NCI-H2107 (cell line): ENCODE measurements around the gene RHOU.
"Not testable (repeated sequence)": the region's sequence is repeated elsewhere in the genome, so short reads cannot be mapped to it uniquely, and the experiment has no call there.

Experiments used
- DNase-seq: peaks from one replicate; lab custom pipeline; 2025; lab: John Stamatoyannopoulos, UW

The RHOU gene

DNA sequence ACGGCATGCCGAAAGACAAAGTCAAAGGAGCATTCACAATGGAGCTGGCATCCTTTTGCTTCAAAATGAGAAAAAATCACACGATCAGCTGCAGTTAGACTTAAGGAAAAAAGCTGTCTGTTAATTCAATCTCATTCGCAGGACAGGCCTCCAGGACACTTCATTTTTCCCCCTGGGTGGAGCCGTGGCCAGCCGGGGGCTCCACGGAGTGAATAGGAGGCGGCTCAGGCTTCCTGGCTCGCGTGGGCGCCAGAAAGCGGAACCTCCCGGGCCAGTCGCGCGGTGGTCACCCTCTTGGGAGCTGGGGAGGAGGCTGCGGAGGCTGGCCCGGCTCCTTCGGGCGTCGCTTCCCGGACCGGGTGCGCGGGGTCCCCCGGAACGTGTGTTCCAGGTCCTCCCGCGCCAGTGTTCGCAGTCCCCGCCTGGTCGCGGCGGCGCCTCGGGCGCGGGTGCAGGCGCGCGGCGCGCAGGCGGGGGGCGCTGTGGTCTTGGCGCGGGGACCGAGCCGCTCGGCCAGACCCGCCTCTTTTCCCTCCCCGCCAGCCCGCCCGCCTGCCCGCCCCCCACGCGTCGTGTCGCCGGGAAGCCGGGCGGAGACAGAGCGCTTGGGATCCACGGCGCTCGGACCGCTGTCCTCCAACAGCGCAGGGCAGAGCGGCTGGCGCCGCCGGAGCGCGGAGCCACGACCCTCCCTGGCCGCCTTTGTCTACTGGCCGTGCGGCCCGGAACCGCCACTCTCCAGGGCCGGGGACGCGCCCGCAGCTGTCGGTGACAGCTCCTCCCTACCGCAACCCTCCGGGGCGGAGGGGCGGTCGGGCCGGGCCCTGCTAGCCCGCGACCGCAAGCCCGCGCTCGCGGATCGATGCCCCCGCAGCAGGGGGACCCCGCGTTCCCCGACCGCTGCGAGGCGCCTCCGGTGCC lies at the start of gene RHOU:
Gene RHOU (plus strand): TSS at position 599 of the 921 bp plus-strand sequence. CDS start 264 bp downstream, at position 863.
- peak; percentile 37 for DNase-seq

DNA sequence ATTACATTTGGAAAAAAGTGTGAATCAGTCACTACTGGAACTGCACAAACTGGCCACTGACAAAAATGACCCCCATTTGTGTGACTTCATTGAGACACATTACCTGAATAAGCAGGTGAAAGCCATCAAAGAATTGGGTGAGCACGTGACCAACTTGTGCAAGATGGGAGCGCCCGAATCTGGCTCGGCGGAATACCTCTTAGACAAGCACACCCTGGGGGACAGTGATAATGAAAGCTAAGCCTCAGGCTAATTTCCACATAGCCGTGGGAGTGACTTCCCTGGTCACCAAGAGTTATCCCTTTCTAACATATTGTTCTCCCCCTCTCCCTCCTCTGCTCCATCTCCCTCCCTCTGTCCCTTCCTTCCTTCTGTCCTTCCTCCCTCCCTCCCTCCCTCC lies 47.7 kb upstream of the RHOU start:
- DNase-seq: no peak

DNA sequence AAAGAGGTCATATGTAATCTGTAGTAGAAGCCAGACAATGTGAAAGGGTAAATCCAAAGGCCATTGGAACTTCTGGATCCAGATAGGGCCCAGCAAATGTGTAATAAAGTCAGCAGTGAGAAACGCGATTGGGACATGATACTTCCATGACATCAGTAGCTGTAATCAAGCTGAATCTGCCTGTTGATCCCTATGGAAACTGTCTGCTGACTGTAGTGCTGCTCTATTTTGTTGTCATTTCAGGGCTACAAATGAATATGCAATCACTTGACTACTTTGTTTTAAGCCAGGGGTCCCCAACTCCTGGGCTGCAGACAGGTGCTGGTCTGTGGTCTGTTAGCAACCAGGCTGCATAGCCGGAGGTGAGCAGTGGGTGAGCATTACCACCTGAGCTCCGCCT lies 46.0 kb upstream of the RHOU start:
- no peak for DNase-seq

DNA sequence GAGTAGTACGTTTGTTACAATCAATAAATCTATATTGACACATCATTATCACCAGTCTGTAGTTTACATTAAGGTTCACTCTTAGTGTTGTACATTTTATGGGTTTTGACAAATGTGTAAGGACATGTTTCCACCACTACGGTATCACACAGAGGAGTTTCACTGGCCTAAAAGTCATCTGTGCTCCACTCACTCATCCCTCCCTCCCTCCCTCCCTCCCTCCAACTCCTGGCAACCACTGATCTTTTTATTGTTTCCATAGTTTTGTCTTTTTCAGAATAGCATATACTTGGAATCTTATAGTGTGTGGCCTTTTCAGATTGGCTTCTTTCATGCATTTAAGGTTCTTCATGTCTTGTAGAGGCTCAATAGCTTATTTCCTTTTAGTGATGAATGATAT lies 44.1 kb upstream of the RHOU start:
- DNase-seq: no peak

DNA sequence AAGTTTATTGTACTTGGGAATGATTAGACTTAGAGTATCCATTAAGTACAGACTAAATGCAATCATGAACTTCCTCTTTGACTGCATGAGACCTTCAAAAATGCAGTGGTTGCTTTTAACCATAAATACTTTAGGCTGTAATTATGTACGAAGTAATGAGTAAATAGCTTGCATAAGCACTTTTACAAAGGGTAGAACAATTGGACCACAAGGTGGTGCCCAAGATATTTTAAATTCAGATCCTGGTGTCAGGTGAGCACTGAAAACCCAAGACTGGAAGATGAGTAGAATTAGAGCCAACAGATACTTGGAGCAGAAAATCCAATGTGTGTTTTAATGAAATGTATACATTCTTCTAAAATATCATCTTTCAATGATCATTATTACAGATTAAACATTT lies 43.4 kb upstream of the RHOU start:
- peak; percentile 57 for DNase-seq

DNA sequence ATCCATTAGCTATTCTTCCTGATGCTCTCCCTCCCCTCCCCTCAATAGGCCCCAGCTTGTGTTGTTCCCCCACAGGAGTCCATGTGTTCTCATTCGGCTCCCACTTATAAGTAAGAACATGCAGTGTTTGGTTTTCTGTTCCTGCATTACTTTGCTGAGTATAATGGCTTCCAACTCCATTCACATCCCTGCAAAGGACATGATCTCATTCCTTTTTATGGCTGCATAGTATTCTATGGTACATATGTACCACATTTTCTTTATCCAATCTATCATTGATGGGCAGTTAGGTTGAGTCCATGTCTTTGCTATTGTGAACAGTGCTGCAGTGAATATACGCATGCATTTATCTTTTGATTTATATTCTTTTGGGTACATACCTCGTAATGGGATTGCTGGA lies 40.8 kb upstream of the RHOU start:
- not testable (repeated sequence) for DNase-seq

DNA sequence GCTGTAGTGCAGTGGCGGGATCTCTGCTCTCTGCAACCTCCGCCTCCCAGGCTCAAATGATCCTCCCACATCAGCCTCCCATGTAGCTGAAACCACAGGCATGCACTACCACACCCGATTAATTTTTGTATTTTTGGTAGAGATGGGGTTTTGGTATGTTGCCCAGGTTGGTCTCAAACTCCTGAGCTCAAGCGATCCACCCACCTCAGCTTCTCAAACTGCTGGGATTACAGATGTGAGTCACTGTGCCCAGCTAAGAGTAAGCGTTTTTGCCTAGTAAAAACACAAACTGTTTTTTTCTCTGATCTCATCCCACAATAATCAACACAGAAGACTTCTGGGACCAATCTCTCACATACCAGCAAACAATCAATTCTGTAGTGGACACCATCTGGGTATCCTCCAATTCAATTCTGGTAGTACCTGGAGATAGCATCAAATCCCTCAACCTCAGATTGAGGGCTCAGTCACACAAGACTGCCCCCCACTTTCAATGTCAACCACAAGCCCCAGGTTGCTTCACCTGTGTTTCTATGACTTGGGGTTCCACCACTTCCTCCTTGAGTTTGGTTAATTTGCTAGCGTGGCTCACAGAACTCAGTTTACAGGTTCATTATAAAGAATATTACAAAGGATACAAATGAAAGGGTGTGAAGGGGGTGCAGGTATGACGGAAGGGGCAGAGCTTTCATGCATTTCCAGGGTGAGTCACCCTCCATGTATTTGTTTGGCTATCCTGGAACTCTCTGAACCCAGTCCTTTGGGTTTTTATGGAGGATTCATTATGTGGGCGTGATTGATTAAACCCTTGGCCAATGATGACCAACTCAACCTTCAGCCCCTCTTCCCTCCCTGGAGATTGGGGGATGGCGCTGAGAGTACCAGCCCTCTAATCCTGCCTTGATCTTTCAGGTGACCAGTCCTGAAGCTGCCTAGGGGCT lies 40.0 kb upstream of the RHOU start:
- no peak for DNase-seq

DNA sequence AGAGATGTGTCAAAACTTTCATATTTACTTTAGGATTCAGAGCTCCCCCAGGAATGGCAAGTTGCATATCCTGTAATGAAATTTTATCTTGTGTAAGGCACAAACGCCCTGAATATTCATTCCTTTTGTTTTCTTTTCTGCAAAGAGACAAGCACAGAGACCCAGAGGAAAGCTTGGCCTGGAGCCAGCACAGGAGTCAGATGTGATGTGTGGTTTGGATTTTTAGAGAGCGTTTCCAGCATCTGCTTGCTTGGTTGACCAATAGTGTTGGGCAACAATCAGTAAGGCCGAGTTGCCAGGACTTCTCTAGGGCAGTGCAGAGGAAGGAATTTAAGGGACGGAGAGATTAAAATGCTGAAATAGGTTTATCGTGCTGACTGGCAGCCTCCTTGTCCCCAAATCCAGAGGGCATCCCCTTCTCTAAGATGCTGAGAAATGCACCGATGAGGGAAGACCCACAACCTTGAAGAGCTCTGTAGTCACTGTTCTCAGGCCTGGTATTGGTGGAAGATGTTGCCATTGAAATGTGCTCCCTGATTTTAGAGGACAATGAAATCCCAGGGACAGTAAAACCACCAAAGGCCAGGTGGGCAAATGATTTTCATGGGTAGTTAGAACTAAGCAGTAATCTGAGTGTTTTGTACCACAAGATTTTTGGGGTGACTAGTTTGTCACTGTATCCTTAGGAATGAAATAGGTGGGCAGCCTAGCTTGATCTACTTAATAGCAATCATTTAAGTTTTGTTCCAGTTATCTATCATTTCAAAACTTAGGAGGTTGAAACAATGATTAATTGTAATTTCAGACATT lies 37.9 kb upstream of the RHOU start:
- no peak for DNase-seq

DNA sequence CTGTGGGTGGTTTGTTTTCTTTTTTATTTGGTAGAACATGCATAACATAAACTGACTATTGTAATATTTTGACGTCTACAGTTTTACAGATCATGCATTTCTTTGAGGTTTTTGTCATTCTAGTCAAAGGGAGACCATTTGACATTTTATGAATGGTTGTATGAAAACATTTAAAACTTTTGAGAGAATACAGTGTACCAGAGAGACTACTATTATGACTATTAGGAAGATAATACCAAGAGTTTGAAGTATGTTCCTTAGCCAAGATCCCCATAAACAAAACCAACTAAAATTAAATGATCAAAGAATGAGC lies 37.3 kb upstream of the RHOU start:
- DNase-seq: no peak

DNA sequence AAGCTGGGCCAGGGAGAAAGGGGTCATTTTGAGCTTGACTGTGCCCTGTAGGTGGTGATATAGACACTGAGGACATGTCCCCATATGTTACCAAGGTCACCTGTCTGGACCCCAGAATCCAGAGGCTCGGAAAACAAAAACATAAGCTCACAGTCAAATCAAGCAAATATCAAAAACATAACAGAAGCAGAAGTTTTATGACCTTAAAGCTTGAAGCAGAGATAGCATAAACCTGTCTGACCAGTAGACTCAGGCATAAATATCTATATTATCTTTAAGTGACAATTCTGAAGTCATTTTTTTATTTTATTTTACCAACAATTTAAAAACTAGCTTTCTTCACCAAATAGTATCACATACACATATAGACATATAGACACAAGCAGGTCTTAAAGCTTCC lies 32.8 kb upstream of the RHOU start:
- DNase-seq: no peak

DNA sequence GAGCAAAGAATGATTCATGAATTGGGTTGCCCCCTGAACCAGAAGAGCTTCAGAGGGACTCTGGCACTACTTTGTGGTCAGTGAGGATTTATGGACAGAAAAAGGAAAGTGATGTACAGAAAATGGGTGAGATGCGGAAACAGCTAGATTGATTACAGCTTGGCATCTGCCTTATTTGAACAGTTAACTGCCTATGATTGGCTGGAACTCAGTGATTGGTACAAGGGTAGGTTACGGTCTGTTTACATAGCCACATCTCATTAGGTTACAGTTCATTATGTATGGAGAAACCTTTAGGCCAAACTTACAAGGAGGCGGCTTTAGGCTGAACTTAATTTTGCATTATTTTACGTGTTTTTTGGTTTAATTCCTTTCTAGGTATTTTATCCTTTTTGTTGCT lies 29.0 kb upstream of the RHOU start:
- no peak for DNase-seq

DNA sequence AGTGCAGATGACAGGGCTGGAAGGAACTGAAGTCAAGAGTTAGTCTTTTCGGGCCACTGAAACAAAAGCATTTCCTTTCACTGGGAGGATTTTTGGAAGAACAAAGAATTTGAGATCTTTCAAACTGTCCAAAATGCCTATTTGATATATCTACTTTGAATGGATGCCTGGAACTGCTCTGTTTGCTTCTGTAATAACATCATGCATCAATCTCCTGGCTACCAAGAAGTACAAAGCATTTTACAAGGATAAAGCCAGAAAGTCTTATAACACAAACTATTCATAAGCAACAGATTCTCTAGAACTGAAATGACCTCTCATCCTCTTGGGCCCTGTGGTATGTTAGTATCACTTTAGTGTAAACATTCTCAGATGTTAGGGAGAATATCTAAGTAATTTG lies 18.2 kb upstream of the RHOU start:
- no peak for DNase-seq

DNA sequence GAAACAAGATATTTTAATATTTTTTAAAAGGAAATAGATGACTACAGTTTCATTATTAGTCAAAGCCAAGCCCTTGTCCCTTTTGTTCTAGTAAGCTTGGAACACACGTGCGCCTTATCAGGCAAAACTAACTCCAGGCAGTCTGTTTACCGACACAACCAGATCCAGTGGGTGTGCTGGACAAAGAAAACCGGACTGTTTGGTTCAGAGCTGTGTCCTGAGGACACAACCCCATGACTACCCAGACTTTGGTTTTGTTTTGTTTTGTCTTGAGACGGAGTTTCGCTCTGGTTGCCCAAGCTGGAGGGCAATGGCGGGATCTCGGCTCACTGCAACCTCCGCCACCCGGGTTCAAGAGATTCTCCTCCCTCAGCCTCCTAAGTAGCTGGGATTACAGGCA lies 13.9 kb upstream of the RHOU start:
- no peak for DNase-seq

DNA sequence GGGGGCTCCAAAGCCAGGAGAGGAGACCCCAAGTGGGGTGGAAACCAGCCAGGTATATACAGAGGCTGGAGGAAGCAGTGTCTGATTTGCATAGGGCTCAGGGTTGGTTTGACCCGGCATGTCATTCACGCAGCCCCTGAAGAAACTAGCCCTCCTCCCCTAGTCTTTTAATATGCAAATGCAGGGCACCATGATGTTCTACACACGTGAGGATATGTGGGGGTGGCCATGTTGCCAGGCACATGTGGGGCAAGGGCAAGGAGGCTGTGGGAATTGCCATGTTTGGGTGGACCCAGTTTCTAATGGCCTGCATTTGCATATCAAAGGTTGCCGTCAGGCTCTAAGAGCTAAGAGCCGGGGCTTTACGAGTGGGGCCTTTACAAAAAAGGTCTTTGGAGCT lies 12.0 kb upstream of the RHOU start:
- DNase-seq: no peak

DNA sequence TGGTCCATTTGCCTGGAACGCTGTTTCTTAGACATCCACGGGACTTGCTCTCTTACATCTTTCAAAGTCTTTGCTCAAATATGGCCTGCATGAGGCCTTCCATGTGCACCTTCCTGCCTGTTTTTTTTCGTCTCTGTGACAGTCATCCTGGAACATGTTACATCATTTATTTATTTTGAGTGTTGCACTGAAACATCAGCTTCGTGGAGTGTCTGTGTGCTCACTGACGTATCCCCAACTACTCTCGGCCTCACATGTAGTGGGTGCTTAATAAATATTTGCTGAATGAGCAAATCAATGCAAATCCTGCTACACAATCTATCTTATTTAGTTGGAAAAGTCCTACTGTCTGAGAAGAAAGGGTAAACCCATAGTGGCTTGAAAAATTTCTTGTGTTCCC lies 11.4 kb upstream of the RHOU start:
- no peak for DNase-seq

DNA sequence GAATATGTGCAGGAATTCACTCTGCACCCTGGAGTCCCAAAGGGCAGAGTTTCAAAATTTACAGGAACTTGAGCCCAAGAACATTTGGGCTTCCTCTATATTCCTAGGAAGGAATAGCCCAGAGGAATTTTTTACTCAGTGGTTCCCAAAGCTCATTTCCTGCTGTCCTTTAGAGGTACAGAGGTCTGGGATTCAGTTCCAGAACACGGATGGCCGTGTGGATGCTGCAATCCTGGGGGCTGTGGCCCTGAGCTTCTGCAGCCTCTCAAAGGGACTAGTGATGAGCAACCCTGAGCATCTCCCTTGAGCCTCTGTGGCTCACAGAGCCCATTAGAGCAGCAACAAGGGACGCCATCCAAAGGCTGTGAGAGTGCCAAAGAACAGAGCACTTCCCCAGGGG lies 10.1 kb upstream of the RHOU start:
- no peak for DNase-seq

DNA sequence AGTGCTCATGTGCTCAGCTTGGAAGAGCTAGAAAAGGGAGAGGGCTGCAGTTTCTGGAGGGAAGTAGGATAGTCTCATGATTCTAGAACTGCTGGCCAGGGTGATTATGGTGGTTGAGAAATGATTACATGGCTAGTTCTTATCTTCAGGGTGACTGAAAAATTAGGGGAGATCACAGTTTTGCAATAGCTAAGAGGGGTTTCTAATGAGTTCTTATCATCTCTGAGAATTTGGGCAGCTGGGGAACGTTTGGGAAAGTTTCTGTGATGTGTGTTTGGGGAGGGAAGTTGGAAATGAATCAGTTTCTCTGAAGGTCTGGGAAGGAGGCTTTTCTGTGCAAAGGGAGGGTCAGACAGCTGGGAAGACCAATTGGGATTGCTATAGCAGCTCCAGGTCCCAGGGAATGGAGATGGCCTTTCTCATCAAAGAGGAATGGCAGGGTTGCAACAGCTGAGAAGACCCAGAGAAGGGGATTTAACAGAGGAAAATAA lies 7.6 kb upstream of the RHOU start:
- no peak for DNase-seq

DNA sequence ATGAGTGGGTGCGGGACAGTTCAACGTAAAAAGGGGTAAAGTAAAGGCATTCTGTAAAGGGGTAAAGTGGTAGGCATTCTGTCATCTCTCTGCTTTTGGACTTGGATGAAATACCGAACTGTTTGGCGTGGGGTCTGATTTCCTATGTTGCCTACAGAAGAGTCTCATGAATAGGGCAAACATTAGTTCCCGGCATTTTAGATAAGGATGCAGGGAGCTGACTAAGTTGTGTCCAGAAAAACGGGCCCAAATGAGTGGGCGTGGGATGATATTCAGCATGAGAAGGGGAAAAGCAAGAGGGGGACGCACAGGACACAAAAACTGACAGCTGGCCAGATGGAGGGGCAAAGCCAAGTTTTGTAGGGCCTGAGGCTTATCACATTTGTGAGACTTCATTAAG lies 2.9 kb upstream of the RHOU start:
- no peak for DNase-seq

DNA sequence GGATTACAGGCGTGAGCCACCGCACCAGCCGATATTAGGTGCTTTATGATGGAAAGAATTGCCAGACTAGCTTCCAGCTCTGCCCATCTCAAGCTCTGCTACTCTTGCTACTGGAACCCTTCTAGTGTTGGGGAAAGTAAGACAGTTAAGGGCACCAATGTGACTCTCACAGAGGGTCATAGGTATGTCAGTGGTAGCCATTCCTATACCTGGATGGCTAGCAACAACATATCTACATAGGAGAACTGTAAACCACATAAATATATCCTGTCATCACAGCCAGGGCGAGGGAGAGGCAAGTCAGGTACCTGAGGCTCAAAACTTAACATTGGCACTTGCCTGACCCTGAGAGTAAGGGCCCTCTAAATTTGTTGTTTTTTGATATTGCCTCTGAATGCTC lies 1.7 kb upstream of the RHOU start:
- DNase-seq: no peak

DNA sequence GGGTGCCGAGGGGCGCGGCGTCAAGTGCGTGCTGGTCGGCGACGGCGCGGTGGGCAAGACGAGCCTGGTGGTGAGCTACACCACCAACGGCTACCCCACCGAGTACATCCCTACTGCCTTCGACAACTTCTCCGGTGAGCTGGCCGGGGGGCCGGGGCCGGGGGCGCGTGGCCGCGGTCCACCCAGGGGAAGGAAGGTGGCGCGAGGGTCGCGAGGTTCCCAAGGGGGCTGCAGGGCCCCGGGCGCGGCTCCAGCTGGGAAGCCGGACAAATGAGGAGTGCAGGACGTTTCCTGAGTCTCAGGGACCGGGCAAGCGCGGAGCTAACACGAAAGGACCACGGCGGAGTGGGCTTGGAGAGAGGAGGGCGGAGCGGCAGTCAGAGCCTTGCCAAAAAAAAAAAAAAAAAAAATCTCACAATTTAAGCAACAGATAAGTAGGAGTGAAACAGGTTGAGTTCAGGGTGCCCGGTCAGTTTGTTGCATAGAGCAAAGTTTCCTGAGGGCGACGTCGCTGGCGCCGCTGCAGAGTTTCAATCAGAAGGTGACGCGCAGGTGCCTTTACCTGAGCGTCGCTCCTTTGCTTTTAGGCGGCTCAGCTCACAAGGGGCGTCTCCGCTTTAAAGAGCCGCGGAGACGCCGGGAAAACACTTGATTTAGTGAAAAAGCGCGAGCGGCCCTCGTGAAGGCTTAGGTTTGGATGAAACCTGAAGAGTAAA lies 750 bp downstream of the RHOU start:
- peak; percentile 17 for DNase-seq

DNA sequence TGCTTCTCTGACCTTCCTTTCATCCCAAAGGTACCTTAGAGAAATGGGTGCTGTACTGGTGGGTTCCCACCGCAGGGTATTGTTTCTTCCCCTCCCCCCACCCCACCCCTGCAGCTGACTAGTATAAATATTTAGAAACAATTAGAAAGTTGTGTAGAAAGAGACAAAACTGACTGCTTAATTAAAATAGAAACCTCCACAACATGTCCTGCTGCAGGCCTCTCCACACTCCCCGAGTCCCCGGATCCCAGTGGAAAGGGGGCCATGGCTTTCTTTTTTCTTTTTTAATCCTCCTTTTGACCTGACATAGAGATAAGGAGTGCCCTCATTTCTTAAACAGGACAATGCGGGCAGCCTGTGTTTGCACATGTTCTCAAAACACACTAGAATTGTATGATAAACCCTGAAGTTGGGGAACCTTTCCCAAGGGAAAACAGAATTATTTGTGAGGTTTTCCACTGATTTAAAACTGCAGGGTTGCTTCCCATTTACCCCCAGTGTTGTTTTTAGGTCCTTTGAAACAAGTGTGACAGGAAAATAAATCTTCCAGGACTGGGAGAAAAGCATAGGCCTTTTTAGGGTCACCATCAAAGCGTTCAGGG lies 1.7 kb downstream of the RHOU start:
- DNase-seq: no peak
